MM.1S (cell line): ENCODE measurements around the gene CHN2.

Experiments
- EZH2 ChIP-seq: fragments of 300-600 bp; sonication (generic); optimal IDR thresholded peaks from 2 replicates; pipeline ENCODE3; 2017; ENCODE audit warnings: low read depth, mild to moderate bottlenecking, antibody characterized with exemption, low read length, mixed read lengths
- TF ChIP-seq, protein P1 (sequence below): fragments of 300-600 bp; sonication (generic); IDR thresholded peaks from 2 replicates; pipeline ENCODE4 v1.5.1; 2016; ENCODE audit warnings: antibody characterized with exemption, low read length, mixed read lengths

DNA sequence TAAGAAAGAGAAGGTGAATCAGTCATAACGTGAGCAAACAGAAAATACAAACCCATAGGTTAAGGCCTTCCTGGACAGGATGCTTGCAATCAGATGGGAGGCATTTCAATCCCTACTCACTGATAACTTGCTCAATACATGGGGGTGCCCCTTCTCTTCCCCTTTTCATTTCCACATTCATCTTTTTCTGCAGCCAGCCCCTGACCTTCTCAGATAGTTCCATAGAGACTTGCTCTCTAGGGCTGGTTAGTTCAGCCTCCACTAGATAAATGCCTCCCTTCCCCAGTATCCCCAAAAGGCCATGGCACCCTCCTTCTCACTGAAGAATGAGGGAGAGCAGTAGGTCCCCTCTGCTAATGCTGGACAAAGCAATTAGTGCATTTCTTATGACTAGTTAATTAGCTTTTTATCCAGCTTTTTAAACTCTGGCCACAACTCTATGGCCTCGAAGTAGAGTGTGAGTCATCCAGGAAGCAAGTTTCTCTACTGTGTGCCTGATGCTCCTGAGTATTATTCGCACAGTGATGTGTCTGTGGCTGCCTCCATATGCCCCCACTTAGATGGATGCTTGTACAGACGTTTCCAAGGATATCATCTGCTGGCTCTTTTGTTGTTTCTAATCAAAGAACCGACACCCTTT is 12.7 kb downstream of the CHN2 start:
- TF ChIP-seq, protein P1, sequence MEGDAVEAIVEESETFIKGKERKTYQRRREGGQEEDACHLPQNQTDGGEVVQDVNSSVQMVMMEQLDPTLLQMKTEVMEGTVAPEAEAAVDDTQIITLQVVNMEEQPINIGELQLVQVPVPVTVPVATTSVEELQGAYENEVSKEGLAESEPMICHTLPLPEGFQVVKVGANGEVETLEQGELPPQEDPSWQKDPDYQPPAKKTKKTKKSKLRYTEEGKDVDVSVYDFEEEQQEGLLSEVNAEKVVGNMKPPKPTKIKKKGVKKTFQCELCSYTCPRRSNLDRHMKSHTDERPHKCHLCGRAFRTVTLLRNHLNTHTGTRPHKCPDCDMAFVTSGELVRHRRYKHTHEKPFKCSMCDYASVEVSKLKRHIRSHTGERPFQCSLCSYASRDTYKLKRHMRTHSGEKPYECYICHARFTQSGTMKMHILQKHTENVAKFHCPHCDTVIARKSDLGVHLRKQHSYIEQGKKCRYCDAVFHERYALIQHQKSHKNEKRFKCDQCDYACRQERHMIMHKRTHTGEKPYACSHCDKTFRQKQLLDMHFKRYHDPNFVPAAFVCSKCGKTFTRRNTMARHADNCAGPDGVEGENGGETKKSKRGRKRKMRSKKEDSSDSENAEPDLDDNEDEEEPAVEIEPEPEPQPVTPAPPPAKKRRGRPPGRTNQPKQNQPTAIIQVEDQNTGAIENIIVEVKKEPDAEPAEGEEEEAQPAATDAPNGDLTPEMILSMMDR = no peak
- no peak for TF ChIP-seq EZH2
